Adipocyte (in vitro differentiated cells): Measurements from ENCODE around the gene CHRNA4.

Source experiments
- DNase-seq: peaks from one replicate; pipeline ENCODE4 v3.0.0-alpha.2; 2015; ENCODE audit warnings: low read depth
- H3K27me3 ChIP-seq: replicated peaks from 2 replicates; pipeline ENCODE4 v1.7.0; 2013; ENCODE audit warnings: mild to moderate bottlenecking, low read length, moderate library complexity; ENCODE audit not compliant: control insufficient read depth, insufficient read depth
- H3K36me3 ChIP-seq: 2 replicates; pipeline ENCODE4 v1.7.0; 2013; ENCODE audit warnings: low read length, mild to moderate bottlenecking, moderate library complexity; ENCODE audit not compliant: control insufficient read depth, insufficient read depth, severe bottlenecking
- H3K4me1 ChIP-seq: 2 replicates; pipeline ENCODE4 v1.7.0; 2013; ENCODE audit warnings: mild to moderate bottlenecking, low read length, moderate library complexity; ENCODE audit not compliant: control insufficient read depth, insufficient read depth
- H3K4me3 ChIP-seq: 2 replicates; pipeline ENCODE4 v1.7.0; 2013; ENCODE audit warnings: mild to moderate bottlenecking, low read length, moderate library complexity
- H3K9ac ChIP-seq: 2 replicates; pipeline ENCODE4 v1.7.0; 2013; ENCODE audit warnings: mild to moderate bottlenecking, low read length, moderate library complexity
- H3K9me3 ChIP-seq: 2 replicates; pipeline ENCODE4 v1.7.0; 2013; ENCODE audit warnings: mild to moderate bottlenecking, low read length, moderate library complexity; ENCODE audit not compliant: control insufficient read depth

CHRNA4 gene

DNA sequence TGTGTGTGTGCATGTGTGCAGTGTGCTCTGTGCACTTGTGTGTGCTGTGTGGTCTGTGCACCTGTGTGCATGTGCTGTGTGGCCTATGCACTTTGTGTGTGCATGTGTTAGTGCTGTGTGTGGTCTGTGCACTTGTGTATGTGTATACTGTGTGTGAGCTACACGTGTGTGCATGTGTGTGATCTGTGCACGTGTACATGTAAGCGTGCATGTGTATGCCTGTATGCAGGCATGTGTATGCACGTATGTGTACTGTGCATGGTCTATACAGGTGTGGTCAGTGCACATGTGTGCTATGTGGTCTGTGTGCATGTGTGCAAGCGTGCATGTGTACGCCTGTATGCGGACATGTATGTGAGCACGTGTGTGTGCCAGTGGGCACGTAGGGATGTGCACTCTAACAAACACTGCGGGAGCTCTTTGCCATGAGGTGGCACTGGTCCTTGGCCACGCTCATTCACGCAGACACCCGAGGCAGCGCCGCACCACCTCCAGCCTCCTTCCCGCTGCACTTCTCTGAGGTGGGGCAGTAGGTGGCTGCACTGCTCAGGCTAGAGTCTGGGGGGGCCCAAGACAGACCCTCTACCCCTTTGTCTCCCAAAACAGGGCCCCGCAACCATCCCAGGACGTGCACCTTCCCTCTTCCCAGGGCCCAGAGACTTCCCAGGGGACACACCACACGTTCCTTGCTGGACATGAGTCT, 42.4 kb upstream of the CHRNA4 start:
- H3K4me3 ChIP-seq = no peak overlapping the region
- no peaks in the 10 kb centered on the region for H3K36me3 ChIP-seq
- H3K9me3 ChIP-seq = no peaks in the 10 kb centered on the region
- H3K9ac ChIP-seq = no peak overlapping the region
- no peaks in the 10 kb centered on the region for H3K4me1 ChIP-seq
- DNase-seq = no peak
- H3K27me3 ChIP-seq = peaks cover 26% of the 10 kb centered on the region

DNA sequence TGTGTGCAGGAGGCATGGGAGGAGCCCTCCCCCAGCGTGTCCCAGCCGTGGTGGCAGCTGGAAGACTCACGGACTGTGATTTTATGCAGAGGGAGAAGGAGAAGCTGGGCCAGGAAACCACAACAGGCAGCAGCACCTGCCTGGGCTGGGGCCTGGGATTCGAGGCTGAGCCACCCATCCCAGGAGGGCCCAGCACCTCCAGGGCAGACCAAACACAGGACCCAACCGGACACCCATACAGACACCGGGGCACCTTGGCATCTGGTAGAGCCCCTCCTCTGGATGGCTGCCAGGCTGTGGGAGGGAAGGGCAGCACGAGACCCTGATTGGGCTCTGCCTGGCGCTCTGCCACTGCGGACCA, 41.7 kb upstream of the CHRNA4 start:
- Histone ChIP-seq H3K27me3 (peaks cover 26% of the 10 kb centered on the region), H3K36me3 (no peaks in the 10 kb centered on the region), H3K9ac (no peak overlapping the region), H3K4me1 (no peaks in the 10 kb centered on the region), H3K9me3 (no peaks in the 10 kb centered on the region), H3K4me3 (no peak overlapping the region)
- DNase-seq = no peak

DNA sequence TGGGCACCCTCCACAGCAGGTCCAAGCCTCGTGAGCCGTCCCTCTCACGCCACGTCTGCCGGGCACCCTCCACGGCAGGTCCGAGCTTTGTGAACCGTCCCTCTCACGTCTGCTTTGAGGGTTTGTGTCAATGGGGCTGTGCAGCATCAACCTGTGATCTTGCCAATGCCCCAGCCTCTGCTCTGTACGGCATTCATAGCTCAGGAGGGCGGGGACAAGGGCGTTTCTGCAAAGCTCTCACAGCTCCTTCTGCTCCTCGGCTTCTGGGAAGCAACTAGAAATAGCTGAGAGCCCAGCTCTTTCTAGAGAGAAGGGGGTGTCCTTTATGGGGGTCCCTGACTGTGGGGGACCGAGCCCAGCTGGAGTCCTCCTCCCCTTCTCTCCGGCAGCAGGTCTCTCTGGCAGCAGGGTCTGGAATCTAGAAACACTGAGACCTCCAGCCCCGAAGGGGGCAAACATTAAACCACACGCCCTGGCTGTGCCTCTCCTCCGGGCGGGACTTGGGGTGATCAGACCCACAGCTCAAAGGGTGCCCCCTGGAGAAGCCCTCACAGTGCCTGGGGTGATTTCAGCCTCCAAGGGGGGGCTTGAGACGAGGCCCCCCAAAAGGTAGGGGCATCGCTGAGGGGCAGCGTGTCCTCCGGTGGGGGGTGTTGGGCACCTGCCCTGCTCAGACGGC, 41.2 kb upstream of the CHRNA4 start:
- DNase-seq = no peak
- no peaks in the 10 kb centered on the region for H3K36me3 ChIP-seq
- H3K4me1 ChIP-seq = no peaks in the 10 kb centered on the region
- no peaks in the 10 kb centered on the region for H3K9me3 ChIP-seq
- H3K4me3 ChIP-seq = no peak overlapping the region
- no peak overlapping the region for H3K9ac ChIP-seq
- peaks cover 26% of the 10 kb centered on the region for H3K27me3 ChIP-seq

DNA sequence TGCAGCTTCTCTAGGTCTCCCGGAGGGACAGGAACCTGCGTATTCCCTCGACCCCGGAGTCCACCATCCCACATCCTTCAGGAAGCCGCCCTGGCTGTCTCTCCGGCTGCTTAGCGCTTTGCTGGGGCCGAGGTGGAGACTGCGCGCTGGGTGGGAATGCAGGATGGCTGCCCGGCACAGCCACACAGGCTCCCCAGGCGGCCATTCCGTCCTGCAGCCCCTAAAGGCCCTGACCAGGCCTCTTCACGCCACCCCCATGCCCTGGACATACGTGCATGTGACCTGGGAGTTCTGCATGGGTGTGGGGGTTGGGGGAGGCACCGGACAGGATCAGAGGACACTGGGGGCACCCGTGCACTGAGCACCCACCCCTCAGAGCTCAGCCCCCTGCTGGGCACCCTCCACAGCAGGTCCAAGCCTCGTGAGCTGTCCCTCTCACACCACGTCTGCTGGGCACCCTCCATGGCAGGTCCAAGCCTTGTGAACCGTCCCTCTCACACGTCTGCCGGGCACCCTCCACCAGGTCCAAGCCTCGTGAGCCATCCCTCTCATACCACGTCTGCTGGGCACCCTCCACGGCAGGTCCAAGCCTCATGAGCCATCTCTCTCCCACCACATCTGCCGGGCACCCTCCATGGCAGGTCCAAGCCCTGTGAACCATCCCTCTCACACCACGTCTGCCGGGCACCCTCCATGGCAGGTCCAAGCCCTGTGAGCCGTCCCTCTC, 40.4 kb upstream of the CHRNA4 start:
- no peak for DNase-seq
- H3K4me3 ChIP-seq = no peak overlapping the region
- no peaks in the 10 kb centered on the region for H3K9me3 ChIP-seq
- peaks cover 31% of the 10 kb centered on the region for H3K27me3 ChIP-seq
- no peaks in the 10 kb centered on the region for H3K4me1 ChIP-seq
- no peak overlapping the region for H3K9ac ChIP-seq
- H3K36me3 ChIP-seq = no peaks in the 10 kb centered on the region

DNA sequence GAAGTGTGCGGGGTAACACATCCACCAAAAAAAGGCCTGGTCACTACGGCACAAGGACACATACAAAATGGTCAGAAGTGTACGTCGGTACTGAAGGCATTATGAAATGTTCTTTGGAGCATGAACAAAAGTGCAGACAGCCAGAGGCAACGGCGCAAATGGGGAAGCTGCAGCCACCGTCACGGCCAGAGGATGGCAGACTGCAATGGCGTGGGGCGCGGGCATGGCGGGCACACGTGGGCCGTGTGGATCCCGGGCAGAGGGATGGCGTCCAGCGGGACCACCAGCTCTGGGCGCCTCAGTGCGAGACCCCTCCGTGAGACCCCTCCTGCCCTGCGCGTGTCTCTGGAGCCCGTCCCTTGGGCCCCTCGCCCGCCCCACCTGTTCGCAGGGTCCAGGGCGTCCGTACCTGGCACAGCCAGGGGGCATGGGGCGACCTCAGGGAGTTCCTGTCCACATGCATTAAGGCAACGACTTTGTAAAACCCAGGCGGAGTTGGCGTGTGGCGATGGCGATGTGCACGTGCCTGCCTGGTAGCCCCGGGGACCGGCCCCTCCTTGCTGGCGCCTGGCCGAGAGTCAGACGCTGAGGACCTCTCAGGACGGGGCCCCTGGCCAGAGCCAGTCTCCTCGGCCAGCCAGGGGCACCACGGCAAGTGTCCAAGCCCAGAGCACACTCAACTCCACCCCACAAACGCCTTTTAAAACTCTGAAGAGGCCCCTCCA, 39.5 kb upstream of the CHRNA4 start:
- Histone ChIP-seq H3K4me3 (no peak overlapping the region), H3K9me3 (no peaks in the 10 kb centered on the region), H3K27me3 (peaks cover 31% of the 10 kb centered on the region), H3K36me3 (no peaks in the 10 kb centered on the region), H3K9ac (no peak overlapping the region), H3K4me1 (no peaks in the 10 kb centered on the region)
- no peak for DNase-seq

DNA sequence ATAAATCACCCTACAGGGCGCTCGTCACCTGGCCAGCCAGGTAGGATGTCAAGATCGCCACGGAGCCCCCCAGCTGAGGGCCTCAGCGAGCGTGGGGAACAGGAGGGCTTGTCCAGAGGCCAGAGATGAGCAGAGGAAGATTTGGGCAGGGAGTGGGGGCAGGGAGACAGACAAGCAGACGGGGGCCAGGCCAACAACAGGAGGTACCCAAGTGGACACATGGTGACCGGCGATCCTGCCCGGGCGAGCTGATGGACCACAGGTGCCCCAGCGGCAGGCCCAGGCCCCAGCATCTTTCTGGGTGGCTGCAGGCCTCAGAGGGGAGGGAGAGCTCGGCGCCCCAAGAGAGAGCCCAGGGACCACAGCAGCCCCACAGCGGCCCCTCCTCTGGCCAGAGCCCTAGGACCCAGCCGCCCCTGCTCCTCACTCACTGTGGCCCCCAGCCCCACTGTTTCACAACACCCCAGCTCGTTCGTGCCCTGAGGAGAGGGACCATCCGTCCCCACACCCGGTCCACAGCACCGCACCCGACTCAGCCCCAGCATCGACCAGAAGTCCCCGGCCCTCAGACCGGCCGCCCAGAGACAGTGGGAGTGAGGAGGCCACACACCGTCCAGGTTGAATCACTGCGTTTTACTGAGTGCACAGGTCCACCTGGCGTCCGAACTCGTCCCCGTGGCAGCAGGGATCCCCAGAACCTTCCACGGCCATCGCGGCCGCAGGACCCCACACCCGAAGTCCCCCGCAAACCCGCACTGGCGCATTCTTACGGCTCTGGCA, 38.6 kb upstream of the CHRNA4 start:
- Histone ChIP-seq H3K4me3 (no peak overlapping the region), H3K4me1 (no peaks in the 10 kb centered on the region), H3K27me3 (peaks cover 33% of the 10 kb centered on the region), H3K36me3 (no peaks in the 10 kb centered on the region), H3K9me3 (no peaks in the 10 kb centered on the region), H3K9ac (no peak overlapping the region)
- DNase-seq = no peak

DNA sequence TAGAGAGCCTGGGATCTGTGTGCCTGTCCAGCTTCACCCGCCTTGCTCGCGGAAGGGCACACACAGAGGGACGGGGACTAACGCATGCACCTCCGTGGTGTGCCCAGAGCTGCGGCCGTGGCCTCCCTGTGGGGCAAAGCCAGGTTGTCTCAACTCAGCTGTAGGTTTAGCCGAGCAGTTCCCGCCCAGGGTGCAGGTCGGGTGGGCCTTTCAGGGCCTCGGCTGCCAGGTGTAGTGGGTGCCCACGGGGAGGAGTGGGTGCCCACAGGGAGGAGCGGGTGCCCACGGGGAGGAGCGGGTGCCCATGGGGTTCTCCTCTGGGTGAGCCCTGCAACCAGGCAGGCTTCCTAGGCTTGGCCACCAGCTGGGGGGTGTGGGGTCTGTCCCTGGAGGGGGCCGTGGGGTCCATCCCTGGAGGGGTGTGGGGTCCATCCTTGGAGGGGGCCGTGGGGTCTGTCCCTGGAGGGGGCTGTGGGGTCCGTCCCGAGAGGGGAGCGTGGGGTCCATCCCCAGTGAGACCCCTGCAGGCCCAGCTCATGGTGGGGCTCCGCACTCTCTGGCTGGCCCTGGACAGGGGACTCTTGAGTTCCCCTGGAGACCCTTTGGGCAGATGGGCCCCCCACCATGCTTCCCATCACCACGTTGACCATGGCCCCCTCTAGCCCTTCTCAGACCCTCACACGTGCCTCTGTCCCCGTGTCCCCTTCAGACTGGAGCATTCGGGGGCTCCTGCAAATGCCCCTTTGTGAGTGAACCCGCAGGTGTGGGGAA, 37.8 kb upstream of the CHRNA4 start:
- no peak for DNase-seq
- H3K27me3 ChIP-seq = peaks cover 34% of the 10 kb centered on the region
- no peak overlapping the region for H3K4me3 ChIP-seq
- H3K4me1 ChIP-seq = no peaks in the 10 kb centered on the region
- H3K9me3 ChIP-seq = no peaks in the 10 kb centered on the region
- H3K9ac ChIP-seq = no peak overlapping the region
- H3K36me3 ChIP-seq = no peaks in the 10 kb centered on the region

DNA sequence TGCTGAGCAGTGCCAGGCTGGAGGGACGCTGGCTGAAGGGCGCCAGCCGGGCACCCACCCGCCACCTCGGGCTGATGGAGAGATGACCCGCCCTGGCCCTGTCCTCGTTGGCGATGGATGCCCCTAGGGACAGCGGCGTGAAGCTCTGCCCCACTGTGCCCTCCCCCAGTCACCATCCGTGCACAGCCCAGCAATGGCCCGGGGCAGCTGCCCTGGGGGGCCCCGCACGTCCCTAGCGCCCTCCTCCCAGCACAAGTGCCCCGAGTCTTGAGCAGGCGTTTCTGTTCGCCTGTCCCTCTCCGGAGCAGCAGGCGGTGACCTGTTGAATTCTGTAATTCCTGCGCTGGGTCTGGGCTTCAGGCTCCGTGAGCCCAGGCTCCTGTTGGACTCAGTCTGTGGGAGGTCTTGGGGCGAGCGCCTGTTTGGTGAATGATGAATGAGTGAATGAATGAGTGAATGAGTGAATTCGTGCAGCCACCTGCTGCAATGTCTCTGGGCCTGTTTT, 36.8 kb upstream of the CHRNA4 start:
- no peaks in the 10 kb centered on the region for H3K36me3 ChIP-seq
- H3K4me1 ChIP-seq = no peaks in the 10 kb centered on the region
- no peak overlapping the region for H3K9ac ChIP-seq
- H3K27me3 ChIP-seq = peaks cover 34% of the 10 kb centered on the region
- H3K9me3 ChIP-seq = no peaks in the 10 kb centered on the region
- H3K4me3 ChIP-seq = no peak overlapping the region
- DNase-seq = no peak

DNA sequence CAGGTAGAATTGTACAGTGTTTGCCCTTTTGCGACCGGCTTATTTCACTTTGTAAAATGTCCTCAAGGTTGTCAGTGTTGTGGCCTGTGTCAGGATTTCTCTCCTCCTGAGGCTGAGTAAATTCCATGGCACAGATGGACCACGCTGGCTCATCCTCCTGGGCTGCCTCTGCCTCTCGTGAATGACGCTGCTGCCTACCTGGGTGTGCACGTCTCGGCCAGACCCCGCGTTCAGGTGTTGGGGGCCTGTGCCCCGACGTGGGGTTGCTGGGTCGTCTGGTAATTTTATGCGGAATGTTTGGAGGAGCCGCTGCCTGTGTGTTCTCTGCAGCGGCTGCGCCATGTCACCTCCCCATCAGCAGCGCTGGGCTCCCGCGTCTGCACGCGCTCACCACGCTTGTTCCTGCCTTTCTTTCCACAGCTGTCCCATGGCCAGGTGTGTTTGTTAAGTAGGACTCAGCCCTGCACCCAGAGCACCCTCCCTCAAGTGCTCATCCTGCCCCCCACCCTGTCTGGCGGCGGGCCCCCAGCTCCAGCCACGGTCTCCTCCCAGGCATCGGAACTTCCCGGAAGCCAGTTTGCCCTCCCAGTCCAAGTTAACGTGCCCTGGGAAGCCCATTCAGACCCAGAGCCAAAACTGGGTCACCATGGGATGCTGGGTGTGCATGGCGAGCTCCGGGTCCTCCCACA, 36.1 kb upstream of the CHRNA4 start:
- Histone ChIP-seq H3K4me3 (no peak overlapping the region), H3K36me3 (no peaks in the 10 kb centered on the region), H3K9me3 (no peaks in the 10 kb centered on the region), H3K27me3 (peaks cover 27% of the 10 kb centered on the region), H3K9ac (no peak overlapping the region), H3K4me1 (no peaks in the 10 kb centered on the region)
- DNase-seq = no peak

DNA sequence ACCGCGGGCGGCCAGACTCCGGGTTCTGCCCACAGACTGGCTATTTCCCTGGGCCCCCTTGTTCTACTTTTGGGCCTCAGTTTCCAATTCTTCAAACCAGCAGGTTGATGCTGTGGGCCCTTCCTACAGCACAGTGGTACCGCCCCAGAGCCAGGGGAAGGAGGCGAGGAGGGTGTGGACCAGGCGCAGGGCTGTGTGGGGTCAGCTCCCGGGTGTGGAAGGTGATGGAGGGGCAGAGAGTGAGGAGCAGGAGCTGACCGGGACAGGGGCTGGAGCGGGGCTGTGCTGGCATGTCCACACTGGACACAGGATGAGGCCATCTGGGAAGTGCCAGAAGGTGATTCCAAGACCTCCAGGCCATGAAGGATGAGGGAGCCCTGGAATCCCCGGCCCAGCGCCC, 35.2 kb upstream of the CHRNA4 start:
- Histone ChIP-seq H3K36me3 (no peaks in the 10 kb centered on the region), H3K27me3 (peaks cover 20% of the 10 kb centered on the region), H3K9ac (no peak overlapping the region), H3K9me3 (peaks cover 5% of the 10 kb centered on the region), H3K4me1 (no peaks in the 10 kb centered on the region), H3K4me3 (no peak overlapping the region)
- no peak for DNase-seq
